Posterior vena cava (tissue), 2 donors: ENCODE data around the gene CIRBP. TPM values are rescaled to one million over a fixed set of nuclear protein-coding genes. Genes with fewer than 3 reads are reported as not detected.

Experiments used
- total RNA-seq, 2 donors: library from RNA; stranded (reverse); fragmentation: NEBNext Ultra II Directional; extraction: Animal tissue kit (Norgen Biotek cat#: 25700); gene quantifications; one replicate each; pipeline ENCODE4 v1.2.1, GENCODE V29; 2021
- donor health status: DM: yes; HTN: yes; CAD: no.
- donor health status: DM: yes; HTN: yes; CAD: no.

CIRBP gene
- total RNA-seq, 2 donors from 2014 or later, result 447 to 636 TPM

Other genes with a start within 250 kb of the CIRBP start
- gene TMEM259, start 248.2 kb upstream of the CIRBP start, total RNA-seq, result 10 to 100 TPM; 96.5 to 99.8 TPM
- not detected for gene RNU6-2, start 247.8 kb upstream of the CIRBP start, total RNA-seq
- 100 to 1,000 TPM in 1 of 2 donors, 10 to 100 TPM in 1; 94.7 to 136 TPM for gene CNN2, start 242.7 kb upstream of the CIRBP start, total RNA-seq
- gene ABCA7, start 229.2 kb upstream of the CIRBP start, total RNA-seq, result 1 to 10 TPM; 4.0 to 4.4 TPM
- gene ARHGAP45, start 202.2 kb upstream of the CIRBP start, total RNA-seq, result 10 to 100 TPM in 1 of 2 donors, 1 to 10 TPM in 1; 10.0 to 26.8 TPM
- 100 to 1,000 TPM in 1 of 2 donors, 10 to 100 TPM in 1; 89.9 to 105 TPM for gene POLR2E, start 174.0 kb upstream of the CIRBP start, total RNA-seq
- gene GPX4, start 165.3 kb upstream of the CIRBP start, total RNA-seq, result 100 to 1,000 TPM; 176 to 193 TPM
- 10 to 100 TPM; 63.5 to 71.0 TPM for gene SBNO2, start 95.1 kb upstream of the CIRBP start, total RNA-seq
- gene STK11, start 63.6 kb upstream of the CIRBP start, total RNA-seq, result 10 to 100 TPM; 32.5 to 35.9 TPM
- 1 to 10 TPM; 1.5 to 2.7 TPM for gene CBARP, start 31.3 kb upstream of the CIRBP start, total RNA-seq
- gene ATP5F1D, start 27.6 kb upstream of the CIRBP start, total RNA-seq, result 100 to 1,000 TPM; 125 to 137 TPM
- 10 to 100 TPM; 76.5 to 86.3 TPM for gene MIDN, start 20.7 kb upstream of the CIRBP start, total RNA-seq
- gene FAM174C, start 6.2 kb downstream of the CIRBP start, total RNA-seq, result 10 to 100 TPM; 25.2 to 27.2 TPM
- gene EFNA2, start 16.5 kb downstream of the CIRBP start, total RNA-seq, result not detected
- gene NDUFS7, start 114.6 kb downstream of the CIRBP start, total RNA-seq, result 10 to 100 TPM; 54.4 to 55.1 TPM
- 10 to 100 TPM in 1 of 2 donors, 1 to 10 TPM in 1; 8.7 to 12.8 TPM for gene GAMT, start 132.2 kb downstream of the CIRBP start, total RNA-seq
- gene DAZAP1, start 138.3 kb downstream of the CIRBP start, total RNA-seq, result 10 to 100 TPM; 59.7 to 75.8 TPM
- 100 to 1,000 TPM; 722 to 743 TPM for gene RPS15, start 169.1 kb downstream of the CIRBP start, total RNA-seq
- under 1 TPM; 0.05 to 0.10 TPM for gene APC2, start 180.8 kb downstream of the CIRBP start, total RNA-seq
- 10 to 100 TPM; 16.2 to 17.3 TPM for gene C19orf25, start 209.9 kb downstream of the CIRBP start, total RNA-seq
- 1 to 10 TPM in 1 of 2 donors, under 1 TPM in 1; 0.52 to 1.8 TPM for gene PCSK4, start 221.0 kb downstream of the CIRBP start, total RNA-seq
- gene REEP6, start 221.8 kb downstream of the CIRBP start, total RNA-seq, result 1 to 10 TPM in 1 of 2 donors, under 1 TPM in 1; 0.33 to 1.2 TPM
- gene ADAMTSL5, start 243.7 kb downstream of the CIRBP start, total RNA-seq, result 1 to 10 TPM; 7.4 to 9.1 TPM